Smooth muscle cell (in vitro differentiated cells): ENCODE results near the gene POLR3B. TPM values are rescaled to one million over a fixed set of nuclear protein-coding genes. Genes with fewer than 3 reads are reported as not detected.

Experiments
- DNase-seq: peaks from one replicate; lab custom pipeline; 2025; ENCODE audit not compliant: unreplicated experiment; lab: John Stamatoyannopoulos, UW
- H2AFZ ChIP-seq: fragments of 200-600 bp; sonication (generic); 2 replicates; pipeline ENCODE4 v1.6.0; 2016; ENCODE audit warnings: antibody characterized with exemption, low read depth, mild to moderate bottlenecking
- H3F3A ChIP-seq: fragments of 200-600 bp; sonication (generic); 2 replicates; pipeline ENCODE4 v1.6.0; 2017; ENCODE audit warnings: antibody characterized with exemption, low read depth
- H3K27ac ChIP-seq: fragments of 200-600 bp; sonication (generic); 2 replicates; pipeline ENCODE4 v1.5.1; 2016; ENCODE audit warnings: low read depth, mild to moderate bottlenecking
- H3K27me3 ChIP-seq: fragments of 200-600 bp; sonication (generic); 2 replicates; pipeline ENCODE4 v1.6.1; 2016; ENCODE audit warnings: low read depth, mild to moderate bottlenecking
- H3K36me3 ChIP-seq: fragments of 200-600 bp; sonication (generic); 2 replicates; pipeline ENCODE4 v1.5.1; 2016; ENCODE audit warnings: low read depth
- H3K4me1 ChIP-seq: fragments of 200-600 bp; sonication (generic); 2 replicates; pipeline ENCODE4 v1.5.1; 2016; ENCODE audit warnings: low read depth
- H3K4me2 ChIP-seq: fragments of 200-600 bp; sonication (generic); 2 replicates; pipeline ENCODE4 v1.6.0; 2016; ENCODE audit warnings: mild to moderate bottlenecking
- H3K4me3 ChIP-seq: fragments of 200-600 bp; sonication (generic); 2 replicates; pipeline ENCODE4 v1.5.1; 2016; ENCODE audit warnings: mild to moderate bottlenecking
- H3K79me2 ChIP-seq: fragments of 200-600 bp; sonication (generic); 2 replicates; pipeline ENCODE4 v1.6.0; 2016; ENCODE audit warnings: low read depth, mild to moderate bottlenecking
- H3K9ac ChIP-seq: fragments of 200-600 bp; sonication (generic); 2 replicates; pipeline ENCODE4 v1.6.0; 2016; ENCODE audit warnings: low read depth
- H3K9me3 ChIP-seq: fragments of 200-600 bp; sonication (generic); replicated peaks from 2 replicates; pipeline ENCODE4 v1.5.1; 2016; ENCODE audit warnings: low read depth
- H4K20me1 ChIP-seq: fragments of 200-600 bp; sonication (generic); 2 replicates; pipeline ENCODE4 v1.6.0; 2016; ENCODE audit warnings: low read depth
- WGBS: methylation state at CpG from one replicate; pipeline ENCODE4 v1.1.7; 2016; ENCODE audit warnings: low lambda C conversion rate; 5-methylcytosine and 5-hydroxymethylcytosine counted together
- polyA plus RNA-seq: library from polyadenylated mRNA; unstranded; fragments of >200 nt; fragmentation: Nextera tagmentation; extraction: Ambion mirVana; gene quantifications from 2 replicates; pipeline ENCODE4 v1.2.1, GENCODE V29; 2016
- total RNA-seq: library from RNA; depleted of rRNA; stranded (reverse); fragments of >200 nt; gene quantifications from 2 replicates; pipeline ENCODE4 v1.2.3, GENCODE V29; 2014
- TF ChIP-seq, protein P1 (sequence below): fragments of 200-600 bp; sonication (generic); IDR thresholded peaks from 2 replicates; pipeline ENCODE4 v1.5.1; 2017; ENCODE audit warnings: borderline replicate concordance, mild to moderate bottlenecking, antibody characterized with exemption; ENCODE audit not compliant: insufficient read depth, poor library complexity, severe bottlenecking

Gene POLR3B
- total and polyA plus RNA-seq, 2 experiments from 2014 or later, result 7.3 to 7.5 TPM

DNA sequence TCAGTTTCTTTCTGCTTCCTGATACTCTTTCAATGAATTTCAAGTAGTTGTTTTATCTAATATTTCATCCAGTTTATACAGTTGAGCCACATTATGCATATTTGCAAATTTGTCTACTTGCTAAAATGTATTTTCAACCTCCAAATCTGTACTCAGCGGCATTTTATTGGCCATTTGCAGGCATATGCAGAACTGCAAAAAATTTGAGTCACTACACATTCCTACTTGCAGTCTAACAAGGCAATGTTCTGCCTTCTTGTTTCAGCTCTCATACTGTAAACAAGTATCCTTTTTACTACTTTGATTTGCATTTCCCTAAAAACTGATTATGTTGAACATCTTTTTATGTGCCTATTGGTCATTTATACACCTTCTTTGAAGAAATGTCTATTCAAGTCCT, 55.0 kb downstream of the POLR3B start:
- Histone ChIP-seq H3K79me2 (no peaks in the 10 kb centered on the region), H3K36me3 (no peaks in the 10 kb centered on the region), H3K4me3 (no peak overlapping the region), H2AFZ (no peak overlapping the region), H3K4me1 (peaks cover 7% of the 10 kb centered on the region), H3K4me2 (no peak overlapping the region), H3K27me3 (no peaks in the 10 kb centered on the region), H4K20me1 (no peaks in the 10 kb centered on the region), H3F3A (no peaks in the 10 kb centered on the region), H3K9ac (no peak overlapping the region), H3K27ac (no peak overlapping the region), H3K9me3 (no peaks in the 10 kb centered on the region)
- no peak for DNase-seq
- TF ChIP-seq, protein P1, sequence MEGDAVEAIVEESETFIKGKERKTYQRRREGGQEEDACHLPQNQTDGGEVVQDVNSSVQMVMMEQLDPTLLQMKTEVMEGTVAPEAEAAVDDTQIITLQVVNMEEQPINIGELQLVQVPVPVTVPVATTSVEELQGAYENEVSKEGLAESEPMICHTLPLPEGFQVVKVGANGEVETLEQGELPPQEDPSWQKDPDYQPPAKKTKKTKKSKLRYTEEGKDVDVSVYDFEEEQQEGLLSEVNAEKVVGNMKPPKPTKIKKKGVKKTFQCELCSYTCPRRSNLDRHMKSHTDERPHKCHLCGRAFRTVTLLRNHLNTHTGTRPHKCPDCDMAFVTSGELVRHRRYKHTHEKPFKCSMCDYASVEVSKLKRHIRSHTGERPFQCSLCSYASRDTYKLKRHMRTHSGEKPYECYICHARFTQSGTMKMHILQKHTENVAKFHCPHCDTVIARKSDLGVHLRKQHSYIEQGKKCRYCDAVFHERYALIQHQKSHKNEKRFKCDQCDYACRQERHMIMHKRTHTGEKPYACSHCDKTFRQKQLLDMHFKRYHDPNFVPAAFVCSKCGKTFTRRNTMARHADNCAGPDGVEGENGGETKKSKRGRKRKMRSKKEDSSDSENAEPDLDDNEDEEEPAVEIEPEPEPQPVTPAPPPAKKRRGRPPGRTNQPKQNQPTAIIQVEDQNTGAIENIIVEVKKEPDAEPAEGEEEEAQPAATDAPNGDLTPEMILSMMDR, result no peak
- 84% methylated on average over 1 of the region's 1 CpG for WGBS

DNA sequence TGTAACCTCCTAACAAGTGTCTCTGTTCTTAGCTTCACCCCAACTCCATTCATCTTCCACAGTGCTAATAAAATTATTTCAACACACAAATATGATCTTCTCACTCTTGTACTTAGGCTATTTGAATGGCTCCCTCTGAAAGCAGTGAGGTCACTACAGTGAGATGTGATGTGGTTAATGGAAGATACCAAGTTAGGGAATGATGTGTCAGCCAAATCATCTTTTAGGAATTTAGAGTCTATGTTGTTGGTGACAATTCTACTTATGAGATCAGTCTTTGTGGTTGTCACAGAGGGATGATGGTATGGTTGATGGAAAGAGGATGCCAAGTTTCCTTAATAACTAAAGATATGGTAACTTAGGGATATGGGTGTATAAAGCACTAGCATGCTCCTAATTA, 57.6 kb downstream of the POLR3B start:
- no peaks in the 10 kb centered on the region for H4K20me1 ChIP-seq
- no peaks in the 10 kb centered on the region for H3K36me3 ChIP-seq
- no peaks in the 10 kb centered on the region for H3K79me2 ChIP-seq
- peak overlapping the region; percentile 5 for H3K9ac ChIP-seq
- peak overlapping the region; percentile 66 for H3K27ac ChIP-seq
- no peaks in the 10 kb centered on the region for H3F3A ChIP-seq
- DNase-seq, result no peak
- TF ChIP-seq, protein P1, result no peak
- no peaks in the 10 kb centered on the region for H3K9me3 ChIP-seq
- peaks cover 25% of the 10 kb centered on the region for H3K4me1 ChIP-seq
- H3K4me3 ChIP-seq, result no peak overlapping the region
- no peak overlapping the region for H2AFZ ChIP-seq
- H3K27me3 ChIP-seq, result no peaks in the 10 kb centered on the region
- peak overlapping the region; percentile 10 for H3K4me2 ChIP-seq

DNA sequence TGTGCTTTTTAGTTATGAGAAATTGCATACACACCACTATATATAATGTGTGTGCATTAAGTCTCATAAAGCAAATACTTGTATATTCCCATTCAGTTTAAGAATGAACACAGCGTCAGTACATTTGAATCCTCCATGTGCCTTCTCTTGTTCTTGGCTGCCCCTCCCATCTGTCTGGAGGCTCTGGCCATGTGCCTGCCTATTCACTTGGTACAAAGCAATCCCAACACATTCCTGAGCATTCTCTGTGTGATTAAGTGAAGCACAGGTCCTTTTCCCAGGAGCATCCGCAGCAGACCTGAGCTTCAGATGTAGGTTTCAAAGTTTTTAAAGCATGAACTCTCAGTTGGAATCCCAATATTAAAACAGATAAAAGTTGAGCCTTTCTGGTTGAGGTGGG, 58.7 kb downstream of the POLR3B start:
- no peak overlapping the region for H3K27ac ChIP-seq
- H3F3A ChIP-seq, result no peaks in the 10 kb centered on the region
- DNase-seq, result no peak
- peaks cover 25% of the 10 kb centered on the region for H3K4me1 ChIP-seq
- peaks cover 3% of the 10 kb centered on the region for H3K36me3 ChIP-seq
- no peak overlapping the region for H3K9ac ChIP-seq
- H2AFZ ChIP-seq, result no peak overlapping the region
- no peaks in the 10 kb centered on the region for H4K20me1 ChIP-seq
- TF ChIP-seq, protein P1, result no peak
- no peak overlapping the region for H3K4me2 ChIP-seq
- H3K79me2 ChIP-seq, result no peaks in the 10 kb centered on the region
- 90% methylated on average over 2 of the region's 2 CpGs for WGBS
- no peaks in the 10 kb centered on the region for H3K9me3 ChIP-seq
- H3K4me3 ChIP-seq, result no peak overlapping the region
- no peaks in the 10 kb centered on the region for H3K27me3 ChIP-seq
